Measurements from ENCODE around the gene TBC1D1.

Gene TBC1D1

DNA sequence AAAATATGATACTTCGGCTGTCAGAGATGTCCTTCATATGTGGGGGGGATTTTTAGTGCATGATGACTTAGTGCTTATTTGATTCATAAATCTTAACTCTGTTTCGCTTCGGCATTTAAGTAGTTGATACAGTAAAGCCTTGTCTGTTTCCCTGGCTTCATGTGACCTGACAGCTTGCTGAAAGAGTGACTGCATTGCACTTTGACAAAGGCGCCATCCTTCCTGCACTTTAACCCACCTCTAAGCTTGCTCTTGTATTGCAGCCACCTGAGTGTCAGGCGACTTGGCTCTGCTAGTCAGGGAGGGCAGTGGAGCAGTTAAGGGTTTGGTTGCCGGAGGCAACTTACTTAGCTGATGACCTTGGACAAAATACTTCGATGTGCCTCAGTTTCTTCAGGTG, 134.8 kb downstream of the TBC1D1 start:
- no peak overlapping the region for H3K9ac ChIP-seq
- H3K9me3 ChIP-seq (replicated peaks in 1 of 11): peaks cover 0 to 6% (median 5%) of the 10 kb centered on the region in 11 experiments; a peak in 17 of 22 replicates
- H3K4me1 ChIP-seq: peaks cover 0 to 50% (median 0%) of the 10 kb centered on the region in 10 experiments; a peak in 7 of 20 replicates
- H3K4me3 ChIP-seq: no peak overlapping the region
- TF ChIP-seq Cebpa-rat (IDR thresholded peaks at IDR 0.05): no peak
- no peak overlapping the region for H3K27ac ChIP-seq
- peaks cover 0 to 4% (median 0%) of the 10 kb centered on the region in 11 experiments; a peak in 1 of 22 replicates for H4K20me1 ChIP-seq
- H3K27me3 ChIP-seq: no peaks in the 10 kb centered on the region
- H3K4me2 ChIP-seq: no peak overlapping the region
- H3K36me3 ChIP-seq: peaks cover 62 to 100% (median 95%) of the 10 kb centered on the region in 11 experiments

DNA sequence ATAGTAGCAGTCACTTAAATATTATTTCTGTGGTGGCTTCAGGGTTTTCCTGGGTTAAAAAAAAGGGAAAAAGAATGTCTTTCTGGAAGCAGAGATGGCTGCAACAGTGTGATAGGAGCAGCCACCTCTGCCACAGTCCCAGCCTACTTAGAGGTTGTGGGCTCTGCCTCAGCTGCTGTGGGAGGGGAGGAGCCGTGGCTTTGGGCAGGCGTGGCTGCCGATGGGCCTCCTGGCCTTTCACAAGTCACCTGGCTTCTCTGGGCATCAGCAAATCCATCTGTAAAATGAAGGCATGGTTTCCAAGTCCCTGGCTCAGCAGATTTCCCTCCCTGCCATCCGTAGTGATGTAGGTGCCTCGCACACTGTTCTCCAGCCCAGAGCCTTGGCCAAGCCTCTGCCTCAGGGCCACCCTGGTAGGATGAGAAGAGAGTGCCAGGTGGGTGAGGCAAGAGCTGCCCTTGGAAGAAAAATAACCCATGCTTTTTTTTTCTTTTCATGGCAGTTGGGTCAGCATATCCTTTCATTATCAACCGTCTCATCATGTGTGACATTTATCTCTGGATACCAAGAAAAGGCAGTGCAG, 135.4 kb downstream of the TBC1D1 start:
- Histone ChIP-seq H3K9ac (no peak overlapping the region), H3K4me1 (peaks cover 0 to 50% (median 0%) of the 10 kb centered on the region in 10 experiments; a peak in 7 of 20 replicates), H3K9me3 (replicated peaks in 1 of 11) (peaks cover 0 to under 1% (median 0%) of the 10 kb centered on the region in 11 experiments; a peak in 3 of 22 replicates), H3K4me2 (no peak overlapping the region), H3K27me3 (no peaks in the 10 kb centered on the region), H3K36me3 (peaks cover 60 to 100% (median 94%) of the 10 kb centered on the region in 11 experiments), H4K20me1 (peaks cover 0 to 4% (median 0%) of the 10 kb centered on the region in 11 experiments; a peak in 1 of 22 replicates), H3K4me3 (no peak overlapping the region), H3K27ac (no peak overlapping the region)
- TF ChIP-seq Cebpa-rat (IDR thresholded peaks at IDR 0.05): no peak

DNA sequence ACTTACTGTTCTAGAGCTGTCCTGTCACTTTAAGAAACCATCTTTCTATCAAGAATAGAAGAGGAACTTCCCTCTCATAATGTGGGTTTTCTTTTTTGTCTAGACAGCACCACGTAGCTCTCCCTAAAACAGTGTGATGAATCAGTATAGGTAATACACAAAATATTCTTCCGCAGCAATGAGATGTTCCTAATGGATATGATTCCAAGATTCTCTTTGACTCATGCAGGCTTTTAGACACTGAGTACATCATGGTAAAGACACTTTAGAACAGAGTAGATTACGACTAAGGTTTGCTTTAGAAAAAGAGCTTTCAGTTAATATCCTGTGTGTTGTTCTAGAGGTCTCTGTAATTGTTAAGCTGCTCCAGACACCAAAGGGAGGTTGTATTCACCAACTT, 139.1 kb downstream of the TBC1D1 start:
- H3K36me3 ChIP-seq: peaks cover 68 to 99% (median 92%) of the 10 kb centered on the region in 11 experiments
- TF ChIP-seq Cebpa-rat (IDR thresholded peaks at IDR 0.05): no peak
- H3K9me3 ChIP-seq (replicated peaks in 1 of 11): no peaks in the 10 kb centered on the region
- H3K27me3 ChIP-seq: no peaks in the 10 kb centered on the region
- H3K4me3 ChIP-seq: no peak overlapping the region
- no peak overlapping the region for H3K27ac ChIP-seq
- H3K9ac ChIP-seq: no peak overlapping the region
- peaks cover 0 to 22% (median 0%) of the 10 kb centered on the region in 10 experiments; a peak in 7 of 20 replicates for H3K4me1 ChIP-seq
- H3K4me2 ChIP-seq: peak overlapping the region in 2 of 11 experiments; percentile 40 to 67; a peak in 3 of 22 replicates
- H4K20me1 ChIP-seq: peaks cover 0 to 5% (median 0%) of the 10 kb centered on the region in 11 experiments; a peak in 4 of 22 replicates

DNA sequence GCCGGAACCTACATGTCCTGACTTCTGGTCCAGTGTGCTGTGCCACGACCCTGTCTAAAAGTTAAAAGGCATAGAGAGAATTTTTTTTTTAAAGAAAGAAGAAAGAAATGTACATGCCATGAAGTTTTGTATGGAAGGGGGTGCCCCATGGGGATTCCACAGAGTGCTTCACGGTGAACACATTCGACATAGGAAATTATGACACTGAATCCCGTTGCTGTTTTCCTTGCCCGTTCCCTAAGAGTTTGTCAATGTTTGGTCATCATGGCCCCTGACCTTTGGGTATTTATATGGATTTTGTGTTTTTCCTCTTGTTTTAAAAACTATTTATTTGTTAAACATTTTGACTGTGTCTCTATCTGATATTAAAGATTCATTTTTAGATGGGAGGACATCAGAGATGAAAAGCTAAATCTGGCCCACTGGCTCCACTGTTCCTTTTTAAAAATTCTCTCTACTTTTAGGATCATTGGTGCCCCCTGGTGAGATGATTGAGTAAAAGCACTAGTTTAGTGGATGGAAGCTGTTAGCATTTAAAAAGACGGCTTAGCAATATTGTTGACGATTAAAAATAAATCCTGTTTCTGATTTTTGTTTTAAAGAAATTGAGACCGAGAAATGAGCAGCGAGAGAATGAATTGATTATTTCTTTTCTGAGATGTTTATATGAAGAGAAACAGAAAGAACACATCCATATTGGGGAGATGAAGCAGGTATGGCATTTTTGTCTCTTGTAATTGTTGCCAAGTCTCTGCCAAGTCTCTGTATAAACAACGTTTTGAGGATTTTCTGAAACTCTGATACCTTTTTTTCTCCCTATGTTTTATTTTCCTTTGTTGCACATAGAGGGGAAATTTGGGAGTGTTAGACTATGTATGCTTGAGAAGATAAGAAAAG, 144.3 kb downstream of the TBC1D1 start:
- Histone ChIP-seq H3K4me1 (peaks cover 0 to 4% (median 0%) of the 10 kb centered on the region in 10 experiments; a peak in 6 of 20 replicates), H3K27me3 (no peaks in the 10 kb centered on the region), H3K4me3 (no peak overlapping the region), H4K20me1 (peaks cover 0 to 5% (median 0%) of the 10 kb centered on the region in 11 experiments; a peak in 4 of 22 replicates), H3K4me2 (no peak overlapping the region), H3K9me3 (replicated peaks in 1 of 11) (no peaks in the 10 kb centered on the region), H3K9ac (no peak overlapping the region), H3K36me3 (peaks cover 70 to 96% (median 88%) of the 10 kb centered on the region in 11 experiments), H3K27ac (no peak overlapping the region)
- TF ChIP-seq Cebpa-rat (IDR thresholded peaks at IDR 0.05): no peak

DNA sequence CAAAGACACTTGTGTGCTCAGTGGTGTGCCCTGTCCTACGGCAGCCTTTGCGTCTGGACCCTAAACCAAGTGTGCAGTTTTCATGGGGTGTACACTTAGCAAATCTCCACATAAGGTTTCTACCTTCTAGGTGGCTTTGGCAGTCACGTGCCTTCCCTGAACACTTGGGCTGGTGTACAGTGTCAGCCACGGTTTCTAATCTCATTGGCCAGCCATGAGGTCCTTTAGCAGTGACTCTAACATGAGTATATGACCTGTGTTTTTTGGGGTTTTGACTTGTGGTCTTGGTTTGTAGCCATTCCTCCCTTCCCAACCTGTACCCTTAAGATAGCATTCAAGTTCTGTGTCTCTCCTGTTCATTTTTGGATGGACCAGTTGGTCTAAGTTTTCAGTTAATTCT, 145.7 kb downstream of the TBC1D1 start:
- no peaks in the 10 kb centered on the region for H3K4me1 ChIP-seq
- H4K20me1 ChIP-seq: peaks cover 0 to 5% (median 0%) of the 10 kb centered on the region in 11 experiments; a peak in 4 of 22 replicates
- H3K27me3 ChIP-seq: no peaks in the 10 kb centered on the region
- H3K4me2 ChIP-seq: no peak overlapping the region
- no peak for TF ChIP-seq Cebpa-rat (IDR thresholded peaks at IDR 0.05)
- no peaks in the 10 kb centered on the region for H3K9me3 ChIP-seq (replicated peaks in 1 of 11)
- no peak overlapping the region for H3K9ac ChIP-seq
- peaks cover 70 to 96% (median 88%) of the 10 kb centered on the region in 11 experiments for H3K36me3 ChIP-seq
- H3K4me3 ChIP-seq: no peak overlapping the region
- no peak overlapping the region for H3K27ac ChIP-seq

DNA sequence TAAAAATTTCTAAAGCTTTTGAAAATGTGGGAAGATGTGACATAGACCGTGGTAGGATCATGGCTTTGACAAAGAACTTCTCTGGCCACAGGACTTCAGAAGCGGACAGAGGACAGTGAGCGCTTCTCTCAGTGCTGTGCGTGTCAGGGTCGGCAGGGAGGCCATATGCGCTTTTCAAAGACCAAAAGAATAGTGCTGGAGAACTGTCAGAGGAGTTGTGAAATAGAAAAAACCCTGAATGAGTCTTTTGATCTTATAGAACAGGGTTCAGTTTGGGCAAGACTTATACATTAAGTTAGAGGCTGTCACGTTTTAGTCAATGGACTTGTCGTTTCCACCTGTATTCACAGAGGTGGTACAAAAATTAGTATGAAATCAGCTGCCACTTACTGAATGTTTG, 146.7 kb downstream of the TBC1D1 start:
- no peak overlapping the region for H3K4me2 ChIP-seq
- H3K4me3 ChIP-seq: no peak overlapping the region
- H4K20me1 ChIP-seq: peaks cover 0 to 5% (median 0%) of the 10 kb centered on the region in 11 experiments; a peak in 4 of 22 replicates
- H3K27me3 ChIP-seq: no peaks in the 10 kb centered on the region
- no peaks in the 10 kb centered on the region for H3K9me3 ChIP-seq (replicated peaks in 1 of 11)
- TF ChIP-seq Cebpa-rat (IDR thresholded peaks at IDR 0.05): no peak
- H3K9ac ChIP-seq: no peak overlapping the region
- no peak overlapping the region for H3K27ac ChIP-seq
- H3K36me3 ChIP-seq: peaks cover 70 to 96% (median 91%) of the 10 kb centered on the region in 11 experiments
- no peaks in the 10 kb centered on the region for H3K4me1 ChIP-seq

DNA sequence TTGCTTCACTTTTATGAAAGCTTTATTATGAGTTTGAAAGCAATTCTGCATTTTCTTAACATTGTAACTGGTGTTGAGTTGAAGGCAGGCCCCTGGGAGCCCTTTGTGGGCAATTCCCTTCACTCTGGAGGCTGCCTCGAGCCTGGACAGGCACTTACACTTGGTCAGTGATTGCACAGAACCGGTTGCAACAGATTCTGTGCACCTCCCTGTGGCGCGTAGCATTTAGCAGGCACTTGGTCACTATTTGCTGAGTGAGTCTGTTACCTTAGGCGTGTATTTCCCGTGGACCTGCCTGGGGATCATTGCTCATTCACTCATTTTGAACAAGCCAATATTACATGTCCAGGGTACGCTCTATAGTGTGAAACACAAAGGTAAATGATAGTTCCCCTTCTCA, 149.7 kb downstream of the TBC1D1 start:
- H3K4me1 ChIP-seq: no peaks in the 10 kb centered on the region
- H3K36me3 ChIP-seq: peaks cover 87 to 100% (median 96%) of the 10 kb centered on the region in 11 experiments
- no peak overlapping the region for H3K4me3 ChIP-seq
- no peak overlapping the region for H3K4me2 ChIP-seq
- H4K20me1 ChIP-seq: no peaks in the 10 kb centered on the region
- no peak overlapping the region for H3K27ac ChIP-seq
- TF ChIP-seq Cebpa-rat (IDR thresholded peaks at IDR 0.05): no peak
- H3K9me3 ChIP-seq (replicated peaks in 1 of 11): no peaks in the 10 kb centered on the region
- no peaks in the 10 kb centered on the region for H3K27me3 ChIP-seq
- H3K9ac ChIP-seq: no peak overlapping the region

DNA sequence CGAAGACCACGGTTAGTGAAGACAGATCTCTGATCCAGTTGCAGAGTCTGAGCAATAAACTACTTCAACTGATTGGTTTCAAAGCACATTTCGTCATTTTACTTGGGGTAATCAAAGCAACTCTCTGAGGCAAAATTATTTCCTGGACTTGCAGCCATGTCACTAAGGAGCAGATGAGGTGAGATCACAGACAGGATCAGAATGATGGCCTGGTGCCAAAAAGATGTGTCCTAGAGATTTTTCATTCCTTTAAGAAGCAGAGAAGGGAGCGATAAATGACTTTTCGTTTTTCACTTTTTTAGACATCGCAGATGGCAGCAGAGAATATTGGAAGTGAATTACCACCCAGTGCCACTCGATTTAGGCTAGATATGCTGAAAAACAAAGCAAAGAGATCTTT, 153.2 kb downstream of the TBC1D1 start:
- Histone ChIP-seq H3K9me3 (replicated peaks in 1 of 11) (no peaks in the 10 kb centered on the region), H3K27ac (no peak overlapping the region), H3K4me1 (peaks cover 0 to 3% (median under 1%) of the 10 kb centered on the region in 10 experiments; a peak in 8 of 20 replicates), H3K4me2 (no peak overlapping the region), H3K4me3 (no peak overlapping the region), H3K36me3 (peaks cover 83 to 100% (median 96%) of the 10 kb centered on the region in 11 experiments), H4K20me1 (peaks cover 0 to 4% (median 0%) of the 10 kb centered on the region in 11 experiments; a peak in 1 of 22 replicates), H3K9ac (no peak overlapping the region), H3K27me3 (no peaks in the 10 kb centered on the region)
- TF ChIP-seq Cebpa-rat (IDR thresholded peaks at IDR 0.05): no peak
